GM19324 (cell line): ENCODE results near the gene ANKFY1.
"Not testable (repeated sequence)": the region's sequence is repeated elsewhere in the genome, so short reads cannot be mapped to it uniquely, and the experiment has no call there.

Experiments used
- ATAC-seq: cut with Tn5 transposase; IDR thresholded peaks from one replicate; pipeline ENCODE4 v1.9.1; 2021; ENCODE audit warnings: mild to moderate bottlenecking, moderate library complexity; ENCODE audit not compliant: unreplicated experiment, low FRiP score

ANKFY1 gene

DNA sequence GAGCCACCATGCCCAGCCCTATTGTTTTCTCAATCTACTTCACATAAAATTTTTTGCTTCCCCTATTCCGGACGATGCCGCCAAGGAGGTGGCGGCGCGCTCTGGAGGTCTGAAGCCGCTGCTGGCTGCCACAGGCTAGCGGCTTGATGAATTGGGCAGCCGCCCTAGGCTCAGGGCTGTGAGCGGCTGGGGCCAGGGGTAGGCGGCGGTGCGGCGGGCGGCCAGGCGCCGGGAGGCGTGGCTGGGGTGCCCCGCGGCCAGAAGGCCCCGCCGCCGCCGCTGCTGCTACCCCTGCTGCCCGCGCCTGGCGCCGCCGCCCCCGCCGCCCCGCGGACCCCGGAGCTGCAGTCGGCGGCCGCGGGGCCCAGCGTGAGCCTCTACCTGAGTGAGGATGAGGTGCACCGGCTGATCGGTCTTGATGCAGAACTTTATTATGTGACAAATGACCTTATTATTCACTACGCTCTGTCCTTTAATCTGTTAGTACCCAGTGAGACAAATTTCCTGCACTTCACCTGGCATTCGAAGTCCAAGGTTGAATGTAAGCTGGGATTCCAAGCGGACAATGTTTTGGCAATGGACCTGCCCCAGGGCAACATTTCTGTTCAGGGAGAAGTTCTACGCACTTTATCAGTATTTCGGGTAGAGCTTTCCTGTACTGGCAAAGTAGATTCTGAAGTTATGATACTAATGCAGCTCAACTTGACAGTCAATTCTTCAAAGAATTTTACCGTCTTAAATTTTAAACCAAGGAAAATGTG is 41.7 kb downstream of the ANKFY1 start:
- ATAC-seq, result no peak

DNA sequence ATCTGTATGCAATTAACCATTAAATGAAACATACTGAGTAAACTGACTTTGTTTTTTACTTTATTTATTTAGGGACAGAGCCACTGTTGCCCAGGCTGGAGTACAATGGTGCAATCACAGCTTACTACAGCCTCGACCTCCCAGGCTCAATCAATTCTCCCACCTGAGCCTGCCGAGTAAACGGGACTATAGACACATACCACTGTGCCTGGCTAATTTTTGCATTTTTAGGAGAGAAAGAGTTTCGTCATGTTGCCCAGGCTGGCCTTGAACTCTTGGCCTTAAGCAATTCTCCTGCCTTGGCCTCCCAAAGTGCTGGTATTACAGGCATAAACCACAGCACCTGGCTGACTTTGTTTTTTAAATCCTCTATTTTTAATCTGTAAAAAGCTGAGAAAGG is 42.6 kb downstream of the ANKFY1 start:
- ATAC-seq, result no peak

DNA sequence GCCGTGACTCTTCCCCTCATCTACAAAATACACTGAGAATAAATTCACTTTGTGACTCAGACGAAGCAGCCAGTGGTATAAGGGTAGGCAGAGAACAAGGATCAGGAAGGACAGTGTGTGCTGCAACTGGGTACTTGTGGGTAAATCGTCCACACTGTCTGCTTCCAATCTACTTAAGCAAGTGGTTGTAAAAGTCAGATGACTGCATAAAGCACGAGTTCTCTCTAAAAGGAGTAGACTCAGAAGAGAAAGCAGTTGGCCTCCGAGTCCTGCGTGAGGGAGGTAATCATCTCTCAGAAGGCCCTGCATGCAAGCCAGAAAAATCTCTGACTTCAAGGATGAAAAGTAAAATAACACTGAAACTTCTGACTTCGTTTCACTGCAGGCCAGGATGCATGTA is 43.1 kb downstream of the ANKFY1 start:
- ATAC-seq, result no peak

GRCh38 chr17:4219241-4219640 is 44.5 kb downstream of the ANKFY1 start:
- no peak for ATAC-seq

DNA sequence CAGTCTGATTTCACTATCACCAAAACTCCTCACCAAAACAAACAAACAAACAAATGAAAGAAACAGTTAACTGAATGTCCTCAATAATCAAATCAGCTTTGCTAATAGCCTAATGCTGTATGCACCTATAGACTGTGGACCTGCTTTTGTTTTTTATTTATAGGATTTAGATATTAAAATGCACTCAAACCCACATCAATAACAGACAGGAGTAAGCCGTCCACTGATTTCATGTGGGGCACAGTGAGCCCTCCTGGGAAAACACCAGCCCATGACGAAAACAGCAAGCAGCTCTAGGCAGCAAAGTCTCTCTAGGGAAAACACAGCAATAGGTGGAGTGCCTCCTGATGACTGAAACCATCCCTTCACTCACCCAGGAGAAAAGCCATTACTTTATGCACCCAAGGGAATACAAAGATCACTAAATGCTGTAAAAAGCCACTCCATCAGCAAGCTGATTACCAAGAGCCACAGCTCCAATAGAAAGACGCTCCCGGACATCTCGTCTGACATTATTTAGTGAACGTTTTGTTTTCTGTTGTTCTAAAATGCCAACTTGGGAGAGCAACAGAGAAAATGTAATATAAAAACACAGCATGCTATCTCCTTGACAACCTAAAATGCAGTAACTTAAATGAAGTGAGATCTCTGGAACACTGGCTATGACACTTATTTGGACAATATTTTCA is 47.8 kb downstream of the ANKFY1 start:
- no peak for ATAC-seq

- no peak for ATAC-seq
Measured at GRCh38 chr17:4214157-4214556, 49.6 kb downstream of the ANKFY1 start.

DNA sequence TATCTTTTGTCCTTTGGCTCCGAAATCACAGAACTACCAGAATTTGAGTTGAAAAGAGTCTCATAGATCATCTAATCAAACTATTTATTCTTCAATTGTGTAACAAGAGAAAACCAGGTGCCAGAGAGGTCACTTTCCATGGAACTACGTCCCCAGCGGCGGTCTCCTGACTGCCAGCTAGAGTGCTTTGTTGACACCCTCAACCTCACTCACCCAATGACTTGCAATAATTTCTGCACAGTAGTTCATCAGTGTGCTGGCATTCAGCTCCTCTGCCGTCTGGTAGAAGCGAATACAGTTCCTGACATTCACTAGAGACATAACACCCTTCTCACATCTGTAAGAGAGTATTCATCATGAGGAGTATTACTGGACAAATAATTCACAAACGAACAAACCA is 54.2 kb downstream of the ANKFY1 start:
- ATAC-seq, result no peak

DNA sequence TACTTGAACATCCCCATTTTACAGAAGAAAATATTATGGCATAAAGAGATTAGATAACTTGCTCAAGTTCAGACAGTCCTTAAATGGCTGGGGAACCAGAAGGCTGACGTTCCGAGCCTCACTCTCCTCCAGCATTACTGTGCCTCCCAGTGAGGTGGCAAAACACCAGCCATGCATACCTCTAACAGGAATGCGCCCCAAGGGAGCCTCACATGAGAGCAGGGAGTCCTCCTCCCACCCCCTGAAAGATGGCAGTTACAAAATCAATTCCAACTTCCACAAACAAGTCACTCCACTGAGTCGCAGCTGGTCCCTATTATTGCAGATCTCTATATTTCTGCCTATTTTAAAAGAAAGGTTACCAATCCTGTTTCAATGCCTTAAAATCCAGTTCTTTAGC is 55.5 kb downstream of the ANKFY1 start:
- no peak for ATAC-seq

GRCh38 chr17:4206962-4207361 is 56.8 kb downstream of the ANKFY1 start:
- no peak for ATAC-seq

- no peak for ATAC-seq
Measured at GRCh38 chr17:4205917-4206316, 57.9 kb downstream of the ANKFY1 start.

- no peak for ATAC-seq
Measured at GRCh38 chr17:4204710-4205173, 59.0 kb downstream of the ANKFY1 start.

- no peak for ATAC-seq
Measured at GRCh38 chr17:4204190-4204589, 59.6 kb downstream of the ANKFY1 start.

DNA sequence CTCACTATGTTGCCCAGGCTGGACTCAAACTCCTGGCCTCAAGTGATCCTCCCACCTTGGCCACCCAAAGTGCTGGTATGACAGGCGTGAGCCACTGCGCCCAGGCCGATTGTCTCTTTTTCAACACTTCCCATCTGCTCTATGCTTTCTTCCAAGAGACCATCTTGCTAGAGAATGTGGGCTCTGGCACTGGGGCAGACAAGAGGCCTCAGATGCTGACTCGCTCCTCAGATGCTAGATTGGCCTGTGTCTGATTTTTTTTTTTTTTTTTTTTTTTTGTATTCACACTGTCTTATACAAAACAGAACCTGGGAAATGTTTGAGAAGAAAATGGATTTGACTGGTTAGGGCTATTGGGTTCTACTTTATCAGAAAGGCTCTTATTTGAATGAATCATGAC is 62.6 kb downstream of the ANKFY1 start:
- ATAC-seq, result no peak

DNA sequence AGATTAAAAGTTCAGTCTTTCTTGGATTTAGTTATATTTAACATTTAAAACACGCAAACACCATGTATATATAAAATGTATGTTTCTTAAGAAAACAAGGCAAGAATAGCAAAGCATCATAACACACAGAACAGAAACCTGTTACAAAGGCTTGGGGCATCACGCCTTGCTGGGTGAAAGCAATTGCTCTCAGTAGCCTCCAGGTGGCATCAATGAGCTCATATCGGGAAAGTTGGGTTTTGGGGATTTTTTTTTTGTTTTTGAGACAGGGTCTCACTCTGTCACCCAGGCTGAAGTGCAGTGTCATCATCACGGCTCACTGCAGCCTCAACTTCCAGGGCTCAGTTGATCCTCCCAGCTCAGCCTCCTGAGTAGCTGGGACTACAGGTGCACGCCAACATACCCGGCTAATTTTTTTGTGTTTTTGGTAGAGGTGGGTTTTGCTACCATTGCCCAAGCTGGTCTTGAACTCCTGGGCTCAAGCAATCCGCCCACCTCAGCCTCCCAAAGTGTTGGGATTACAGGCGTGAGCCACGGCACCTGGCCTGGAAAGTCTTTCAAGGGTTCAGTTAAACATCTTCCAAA is 63.9 kb downstream of the ANKFY1 start:
- ATAC-seq, result no peak

- ATAC-seq, result no peak
Measured at GRCh38 chr17:4198995-4199394, 64.8 kb downstream of the ANKFY1 start.

GRCh38 chr17:4195306-4195705 is 68.5 kb downstream of the ANKFY1 start:
- no peak for ATAC-seq

DNA sequence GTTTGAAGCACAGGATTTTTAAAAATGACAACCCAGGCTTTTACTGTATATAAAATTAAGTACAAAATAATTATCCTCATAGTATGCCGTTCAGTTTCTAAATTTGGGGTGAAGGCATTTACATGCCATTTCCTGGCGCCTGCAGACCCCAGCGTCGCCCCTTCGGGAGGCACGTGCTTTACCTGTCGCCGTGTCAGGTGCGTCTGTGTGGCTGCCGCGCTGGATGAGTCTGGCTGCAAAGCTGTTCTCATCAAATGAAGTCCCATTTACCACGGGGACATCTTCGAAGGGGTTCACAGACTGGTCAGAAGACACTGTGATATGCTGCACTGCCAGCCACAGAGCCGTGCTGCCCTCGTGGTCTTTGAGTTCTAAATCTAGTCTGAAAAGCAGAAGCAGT is 69.0 kb downstream of the ANKFY1 start:
- ATAC-seq, result no peak

- ATAC-seq, result not testable (repeated sequence)
Measured at GRCh38 chr17:4190791-4191190, 73.0 kb downstream of the ANKFY1 start.

DNA sequence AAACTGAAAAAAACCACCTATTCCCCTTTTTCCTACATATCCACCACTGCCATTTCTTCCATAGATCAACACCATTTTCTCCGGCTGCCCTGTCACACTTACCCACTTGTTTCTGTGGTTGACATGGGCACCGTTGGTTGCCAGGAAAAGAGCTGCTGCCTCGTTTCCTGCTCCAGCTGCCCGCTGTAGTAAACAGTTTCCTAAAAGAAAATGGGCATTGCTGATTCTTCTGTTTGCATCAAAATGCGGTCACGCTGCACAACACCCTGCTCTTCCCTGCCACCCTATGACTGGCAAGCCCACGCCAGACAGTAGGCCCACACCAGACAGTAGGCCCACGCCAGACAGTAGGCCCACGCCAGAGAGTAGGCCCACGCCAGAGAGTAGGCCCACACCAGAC is 74.5 kb downstream of the ANKFY1 start:
- ATAC-seq, result no peak

DNA sequence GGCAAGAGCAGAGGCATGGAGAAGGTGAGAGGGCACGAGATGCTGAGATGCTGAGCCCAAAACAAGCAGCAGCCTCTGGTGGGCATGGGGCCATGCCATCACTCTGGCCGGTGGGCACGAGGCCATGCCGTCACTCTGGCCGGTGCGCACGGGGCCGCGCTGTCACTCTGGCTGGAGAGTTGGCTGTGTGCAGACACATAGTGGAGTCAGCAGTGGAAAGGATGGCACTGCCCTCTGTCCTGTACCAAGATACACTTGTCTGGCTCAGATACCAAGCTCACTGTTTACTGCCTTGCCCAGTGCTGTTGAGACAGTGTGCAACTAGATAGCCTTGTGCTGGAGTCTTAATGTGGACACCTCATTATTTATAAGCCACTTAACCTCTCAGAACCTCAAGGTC is 75.7 kb downstream of the ANKFY1 start:
- ATAC-seq, result no peak

- ATAC-seq, result no peak
Measured at GRCh38 chr17:4187076-4187475, 76.7 kb downstream of the ANKFY1 start.
